Measurements from ENCODE around the gene PPP2R2D. TPM values are rescaled to one million over a fixed set of nuclear protein-coding genes. Genes with fewer than 3 reads are reported as not detected.

PPP2R2D gene
- total and polyA plus RNA-seq, 4 donors, result 41.4 to 55.9 (median 53.1) TPM

GRCh38 chr10:131977323-131978096 is 76.7 kb downstream of the PPP2R2D start:
- Histone ChIP-seq H3K4me3 (ENCODE audit: low read depth, low read length) (no peak overlapping the region), H3K27ac (ENCODE audit: low read depth, low read length) (no peak overlapping the region), H3K9me3 (ENCODE audit: control insufficient read depth, insufficient read depth, low read length) (no peaks in the 10 kb centered on the region), H3K27me3 (ENCODE audit: control insufficient read depth, insufficient read depth, low read length) (no peaks in the 10 kb centered on the region), H3K4me1 (ENCODE audit: control insufficient read depth, insufficient read depth, low read length) (peaks cover 42% of the 10 kb centered on the region), H3K36me3 (ENCODE audit: control insufficient read depth, insufficient read depth, low read length) (peaks cover 17% of the 10 kb centered on the region)
- 85% methylated on average over 6 of the region's 13 CpGs for WGBS (ENCODE audit: insufficient coverage)
- DNase-seq (ENCODE audit: low read depth in 4 of 6, low spot score in 6 of 6), result no peak

- WGBS (ENCODE audit: insufficient coverage), result 69% methylated on average over 3 of the region's 3 CpGs
- H3K4me3 ChIP-seq (ENCODE audit: low read depth, low read length), result no peak overlapping the region
- H3K36me3 ChIP-seq (ENCODE audit: control insufficient read depth, insufficient read depth, low read length), result peaks cover 11% of the 10 kb centered on the region
- H3K27me3 ChIP-seq (ENCODE audit: control insufficient read depth, insufficient read depth, low read length), result no peaks in the 10 kb centered on the region
- no peaks in the 10 kb centered on the region for H3K9me3 ChIP-seq (ENCODE audit: control insufficient read depth, insufficient read depth, low read length)
- peaks cover 41% of the 10 kb centered on the region for H3K4me1 ChIP-seq (ENCODE audit: control insufficient read depth, insufficient read depth, low read length)
- no peak overlapping the region for H3K27ac ChIP-seq (ENCODE audit: low read depth, low read length)
- DNase-seq (ENCODE audit: low read depth in 4 of 6, low spot score in 6 of 6), result no peak
These were observed 77.6 kb downstream of the PPP2R2D start for GRCh38 chr10:131978366-131978765.

- no peaks in the 10 kb centered on the region for H3K27me3 ChIP-seq (ENCODE audit: control insufficient read depth, insufficient read depth, low read length)
- H3K4me1 ChIP-seq (ENCODE audit: control insufficient read depth, insufficient read depth, low read length), result peaks cover 39% of the 10 kb centered on the region
- DNase-seq (ENCODE audit: low read depth in 4 of 6, low spot score in 6 of 6), result no peak
- no peak overlapping the region for H3K27ac ChIP-seq (ENCODE audit: low read depth, low read length)
- WGBS (ENCODE audit: insufficient coverage), result 77% methylated on average over 6 of the region's 6 CpGs
- H3K36me3 ChIP-seq (ENCODE audit: control insufficient read depth, insufficient read depth, low read length), result peaks cover 9% of the 10 kb centered on the region
- H3K4me3 ChIP-seq (ENCODE audit: low read depth, low read length), result no peak overlapping the region
- no peaks in the 10 kb centered on the region for H3K9me3 ChIP-seq (ENCODE audit: control insufficient read depth, insufficient read depth, low read length)
These were observed 78.0 kb downstream of the PPP2R2D start for GRCh38 chr10:131978851-131979250.

- Histone ChIP-seq H3K4me1 (ENCODE audit: control insufficient read depth, insufficient read depth, low read length) (peaks cover 39% of the 10 kb centered on the region), H3K4me3 (ENCODE audit: low read depth, low read length) (no peak overlapping the region), H3K9me3 (ENCODE audit: control insufficient read depth, insufficient read depth, low read length) (no peaks in the 10 kb centered on the region), H3K27me3 (ENCODE audit: control insufficient read depth, insufficient read depth, low read length) (no peaks in the 10 kb centered on the region), H3K27ac (ENCODE audit: low read depth, low read length) (no peak overlapping the region), H3K36me3 (ENCODE audit: control insufficient read depth, insufficient read depth, low read length) (peaks cover 9% of the 10 kb centered on the region)
- no peak for DNase-seq (ENCODE audit: low read depth in 4 of 6, low spot score in 6 of 6)
- 59% methylated on average over 4 of the region's 7 CpGs for WGBS (ENCODE audit: insufficient coverage)
These were observed 78.5 kb downstream of the PPP2R2D start for GRCh38 chr10:131979336-131979735.

GRCh38 chr10:131979821-131980270 is 79.0 kb downstream of the PPP2R2D start:
- H3K27ac ChIP-seq (ENCODE audit: low read depth, low read length), result no peak overlapping the region
- H3K4me3 ChIP-seq (ENCODE audit: low read depth, low read length), result peak overlapping the region; percentile 29
- peaks cover 39% of the 10 kb centered on the region for H3K4me1 ChIP-seq (ENCODE audit: control insufficient read depth, insufficient read depth, low read length)
- no peak for DNase-seq (ENCODE audit: low read depth in 4 of 6, low spot score in 6 of 6)
- 4% methylated on average over 17 of the region's 30 CpGs for WGBS (ENCODE audit: insufficient coverage)
- H3K27me3 ChIP-seq (ENCODE audit: control insufficient read depth, insufficient read depth, low read length), result no peaks in the 10 kb centered on the region
- no peaks in the 10 kb centered on the region for H3K9me3 ChIP-seq (ENCODE audit: control insufficient read depth, insufficient read depth, low read length)
- H3K36me3 ChIP-seq (ENCODE audit: control insufficient read depth, insufficient read depth, low read length), result peaks cover 9% of the 10 kb centered on the region

GRCh38 chr10:131980321-131980720 is 79.5 kb downstream of the PPP2R2D start:
- no peak for DNase-seq (ENCODE audit: low read depth in 4 of 6, low spot score in 6 of 6)
- Histone ChIP-seq H3K4me3 (ENCODE audit: low read depth, low read length) (peak overlapping the region; percentile 58), H3K27ac (ENCODE audit: low read depth, low read length) (no peak overlapping the region), H3K36me3 (ENCODE audit: control insufficient read depth, insufficient read depth, low read length) (peaks cover 9% of the 10 kb centered on the region), H3K4me1 (ENCODE audit: control insufficient read depth, insufficient read depth, low read length) (peaks cover 35% of the 10 kb centered on the region), H3K27me3 (ENCODE audit: control insufficient read depth, insufficient read depth, low read length) (no peaks in the 10 kb centered on the region), H3K9me3 (ENCODE audit: control insufficient read depth, insufficient read depth, low read length) (no peaks in the 10 kb centered on the region)
- WGBS (ENCODE audit: insufficient coverage), result no CpG with 5 or more reads among the region's 8 CpGs

- Histone ChIP-seq H3K4me1 (ENCODE audit: control insufficient read depth, insufficient read depth, low read length) (peaks cover 30% of the 10 kb centered on the region), H3K36me3 (ENCODE audit: control insufficient read depth, insufficient read depth, low read length) (peaks cover 7% of the 10 kb centered on the region), H3K9me3 (ENCODE audit: control insufficient read depth, insufficient read depth, low read length) (no peaks in the 10 kb centered on the region), H3K27me3 (ENCODE audit: control insufficient read depth, insufficient read depth, low read length) (no peaks in the 10 kb centered on the region), H3K4me3 (ENCODE audit: low read depth, low read length) (peak overlapping the region; percentile 58), H3K27ac (ENCODE audit: low read depth, low read length) (no peak overlapping the region)
- DNase-seq (ENCODE audit: low read depth in 4 of 6, low spot score in 6 of 6), result peak in 1 of 6 donors; percentile 27
- 1% methylated on average over 31 of the region's 31 CpGs for WGBS (ENCODE audit: insufficient coverage)
These were observed 80.1 kb downstream of the PPP2R2D start for GRCh38 chr10:131980761-131981428.

GRCh38 chr10:131981429-131982184 is 80.8 kb downstream of the PPP2R2D start, which contains the start of gene BNIP3:
BNIP3 (minus strand) TSS chr10:131981923; CDS start chr10:131981806, 117 bp downstream.
- H3K4me1 ChIP-seq (ENCODE audit: control insufficient read depth, insufficient read depth, low read length), result peaks cover 29% of the 10 kb centered on the region
- under 1% methylated on average over 100 of the region's 100 CpGs for WGBS (ENCODE audit: insufficient coverage)
- peak; percentile 85 to 98 (median 93) for DNase-seq (ENCODE audit: low read depth in 4 of 6, low spot score in 6 of 6)
- H3K4me3 ChIP-seq (ENCODE audit: low read depth, low read length), result peak within 1 kb of the TSS; percentile 58
- peaks cover 6% of the 10 kb centered on the region for H3K36me3 ChIP-seq (ENCODE audit: control insufficient read depth, insufficient read depth, low read length)
- no peaks in the 10 kb centered on the region for H3K9me3 ChIP-seq (ENCODE audit: control insufficient read depth, insufficient read depth, low read length)
- H3K27ac ChIP-seq (ENCODE audit: low read depth, low read length), result peak within 1 kb of the TSS; percentile 52
- H3K27me3 ChIP-seq (ENCODE audit: control insufficient read depth, insufficient read depth, low read length), result no peaks in the 10 kb centered on the region

GRCh38 chr10:131982185-131982756 is 81.5 kb downstream of the PPP2R2D start:
- under 1% methylated on average over 83 of the region's 83 CpGs for WGBS (ENCODE audit: insufficient coverage)
- Histone ChIP-seq H3K4me3 (ENCODE audit: low read depth, low read length) (peak overlapping the region; percentile 42), H3K27me3 (ENCODE audit: control insufficient read depth, insufficient read depth, low read length) (no peaks in the 10 kb centered on the region), H3K27ac (ENCODE audit: low read depth, low read length) (no peak overlapping the region), H3K36me3 (ENCODE audit: control insufficient read depth, insufficient read depth, low read length) (peaks cover 2% of the 10 kb centered on the region), H3K4me1 (ENCODE audit: control insufficient read depth, insufficient read depth, low read length) (peaks cover 29% of the 10 kb centered on the region), H3K9me3 (ENCODE audit: control insufficient read depth, insufficient read depth, low read length) (no peaks in the 10 kb centered on the region)
- DNase-seq (ENCODE audit: low read depth in 4 of 6, low spot score in 6 of 6), result no peak
